Activated naive CD4-positive, alpha-beta T cell treated with anti-CD3 and anti-CD28 coated beads, Interleukin-2, amount 50 U/mL, for 24 hours (primary cell): ENCODE measurements around the gene BRPF3.
A peak's percentile ranks its signal among the peaks of the same experiment; 100 is the strongest.

Experiments
- H3K27ac Mint-ChIP-seq: one replicate; pipeline ENCODE4 v1.8.0; 2021; ENCODE audit warnings: mild to moderate bottlenecking, mixed read lengths
- H3K27me3 Mint-ChIP-seq: one replicate; pipeline ENCODE4 v1.8.0; 2021; ENCODE audit warnings: mixed read lengths
- H3K36me3 Mint-ChIP-seq: one replicate; pipeline ENCODE4 v1.8.0; 2021; ENCODE audit warnings: mixed read lengths
- H3K4me1 Mint-ChIP-seq: one replicate; pipeline ENCODE4 v1.8.0; 2021; ENCODE audit warnings: mixed read lengths
- H3K4me3 Mint-ChIP-seq: one replicate; pipeline ENCODE4 v1.8.0; 2021; ENCODE audit warnings: mild to moderate bottlenecking, mixed read lengths
- H3K9me3 Mint-ChIP-seq: one replicate; pipeline ENCODE4 v1.8.0; 2021; ENCODE audit warnings: mixed read lengths

The BRPF3 gene

GRCh38 chr6:36187446-36187845 lies 9.1 kb upstream of the BRPF3 start:
- H3K4me3 Mint-ChIP-seq, result no peak overlapping the region
- no peaks in the 10 kb centered on the region for H3K27me3 Mint-ChIP-seq
- H3K4me1 Mint-ChIP-seq, result no peaks in the 10 kb centered on the region
- no peaks in the 10 kb centered on the region for H3K9me3 Mint-ChIP-seq
- H3K27ac Mint-ChIP-seq, result no peak overlapping the region
- peaks cover 4% of the 10 kb centered on the region for H3K36me3 Mint-ChIP-seq

DNA sequence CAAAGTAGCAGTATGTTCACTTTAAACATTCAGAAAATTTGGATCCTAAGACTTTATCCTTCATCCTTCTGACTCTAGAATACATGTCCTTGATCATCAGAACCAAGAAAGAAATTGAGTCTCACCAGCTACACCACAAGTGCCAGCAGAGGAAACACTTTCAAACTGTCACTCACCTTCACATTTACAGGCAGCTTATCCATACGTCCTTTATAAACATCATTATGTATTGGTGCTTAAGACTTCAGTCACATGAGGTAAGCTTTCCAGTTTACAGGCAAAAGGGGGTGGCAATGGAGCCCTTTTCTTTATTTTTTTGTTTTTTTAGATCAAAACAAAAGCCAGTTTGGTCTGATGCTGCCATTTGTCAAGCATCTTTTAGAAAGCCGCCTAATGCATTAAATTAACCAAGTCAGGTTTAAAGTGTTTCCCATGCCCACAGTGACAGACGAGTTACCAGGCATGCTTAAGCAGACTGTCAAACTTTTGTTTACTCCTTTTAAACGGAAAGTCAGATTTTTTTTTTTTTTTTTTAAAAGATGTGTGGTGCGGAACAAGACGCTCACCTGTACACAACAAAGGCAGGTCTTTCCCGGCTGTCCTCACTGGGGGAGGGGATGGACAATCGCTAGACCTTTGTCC lies 952 bp upstream of the BRPF3 start:
- Mint-ChIP-seq H3K27me3 (no peaks in the 10 kb centered on the region), H3K4me1 (peaks cover 40% of the 10 kb centered on the region), H3K27ac (peak overlapping the region; percentile 76), H3K9me3 (no peaks in the 10 kb centered on the region), H3K36me3 (peaks cover 6% of the 10 kb centered on the region), H3K4me3 (peak overlapping the region; percentile 79)

- H3K4me1 Mint-ChIP-seq, result peaks cover 51% of the 10 kb centered on the region
These were observed 470 bp downstream of the BRPF3 start for GRCh38 chr6:36196880-36197548.

GRCh38 chr6:36197739-36198221 lies 1.2 kb downstream of the BRPF3 start:
- Mint-ChIP-seq H3K36me3 (peaks cover 17% of the 10 kb centered on the region), H3K9me3 (no peaks in the 10 kb centered on the region), H3K27me3 (no peaks in the 10 kb centered on the region), H3K4me1 (peaks cover 59% of the 10 kb centered on the region), H3K27ac (peak overlapping the region; percentile 23), H3K4me3 (peak overlapping the region; percentile 91)

More at GRCh38 chr6:36196880-36197548, 470 bp downstream of the BRPF3 start:
- Mint-ChIP-seq H3K4me3 (peak overlapping the region; percentile 91), H3K9me3 (no peaks in the 10 kb centered on the region), H3K27me3 (no peaks in the 10 kb centered on the region), H3K36me3 (peaks cover 10% of the 10 kb centered on the region), H3K27ac (peak overlapping the region; percentile 83)

- Mint-ChIP-seq H3K4me1 (peaks cover 71% of the 10 kb centered on the region), H3K4me3 (no peak overlapping the region), H3K9me3 (no peaks in the 10 kb centered on the region), H3K36me3 (peaks cover 20% of the 10 kb centered on the region), H3K27me3 (no peaks in the 10 kb centered on the region), H3K27ac (no peak overlapping the region)
These were observed 2.4 kb downstream of the BRPF3 start for GRCh38 chr6:36198986-36199385.

DNA sequence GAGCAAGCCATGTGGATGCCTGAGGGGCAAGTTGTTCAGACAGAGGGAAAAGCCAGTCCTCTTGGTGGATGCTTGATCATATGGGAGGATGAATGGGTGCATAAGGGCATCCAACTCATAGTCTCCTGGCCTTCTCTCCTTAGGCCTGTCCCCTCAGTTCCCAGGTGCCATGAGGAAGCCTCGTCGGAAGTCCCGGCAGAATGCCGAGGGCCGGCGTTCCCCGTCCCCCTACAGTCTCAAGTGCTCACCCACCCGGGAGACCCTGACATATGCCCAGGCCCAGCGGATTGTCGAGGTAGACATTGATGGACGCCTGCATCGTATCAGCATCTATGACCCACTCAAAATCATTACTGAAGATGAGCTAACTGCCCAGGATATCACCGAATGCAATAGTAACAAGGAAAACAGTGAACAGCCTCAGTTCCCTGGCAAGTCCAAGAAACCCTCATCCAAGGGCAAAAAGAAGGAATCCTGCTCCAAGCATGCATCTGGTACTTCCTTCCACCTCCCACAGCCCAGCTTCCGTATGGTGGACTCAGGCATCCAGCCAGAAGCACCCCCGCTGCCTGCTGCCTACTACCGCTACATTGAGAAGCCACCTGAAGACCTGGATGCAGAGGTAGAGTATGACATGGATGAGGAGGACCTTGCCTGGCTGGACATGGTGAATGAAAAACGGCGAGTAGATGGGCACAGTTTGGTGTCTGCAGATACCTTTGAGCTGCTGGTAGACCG lies 3.8 kb downstream of the BRPF3 start:
- Mint-ChIP-seq H3K4me3 (no peak overlapping the region), H3K9me3 (no peaks in the 10 kb centered on the region), H3K27me3 (no peaks in the 10 kb centered on the region), H3K36me3 (peaks cover 22% of the 10 kb centered on the region), H3K27ac (no peak overlapping the region), H3K4me1 (peaks cover 79% of the 10 kb centered on the region)

DNA sequence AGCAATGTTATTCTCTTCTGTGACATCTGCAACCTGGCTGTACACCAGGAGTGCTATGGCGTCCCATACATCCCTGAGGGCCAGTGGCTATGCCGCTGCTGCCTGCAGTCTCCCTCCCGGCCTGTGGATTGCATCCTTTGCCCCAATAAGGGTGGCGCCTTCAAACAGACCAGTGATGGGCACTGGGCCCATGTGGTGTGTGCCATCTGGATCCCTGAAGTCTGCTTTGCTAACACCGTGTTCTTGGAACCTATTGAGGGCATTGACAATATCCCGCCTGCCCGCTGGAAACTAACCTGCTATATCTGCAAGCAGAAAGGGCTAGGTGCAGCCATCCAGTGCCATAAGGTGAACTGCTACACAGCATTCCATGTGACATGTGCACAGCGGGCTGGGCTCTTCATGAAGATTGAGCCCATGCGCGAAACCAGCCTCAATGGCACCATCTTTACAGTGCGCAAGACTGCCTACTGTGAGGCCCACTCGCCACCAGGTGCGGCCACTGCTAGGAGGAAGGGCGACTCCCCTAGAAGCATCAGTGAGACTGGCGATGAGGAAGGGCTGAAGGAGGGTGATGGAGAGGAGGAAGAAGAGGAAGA lies 4.6 kb downstream of the BRPF3 start:
- Mint-ChIP-seq H3K36me3 (peaks cover 28% of the 10 kb centered on the region), H3K4me1 (peaks cover 82% of the 10 kb centered on the region), H3K27me3 (no peaks in the 10 kb centered on the region), H3K27ac (no peak overlapping the region), H3K4me3 (peak overlapping the region; percentile 73), H3K9me3 (no peaks in the 10 kb centered on the region)

GRCh38 chr6:36201612-36202011 lies 5.1 kb downstream of the BRPF3 start:
- Mint-ChIP-seq H3K27ac (no peak overlapping the region), H3K9me3 (no peaks in the 10 kb centered on the region), H3K4me3 (peak overlapping the region; percentile 73), H3K4me1 (peaks cover 87% of the 10 kb centered on the region), H3K36me3 (peaks cover 32% of the 10 kb centered on the region), H3K27me3 (no peaks in the 10 kb centered on the region)

- Mint-ChIP-seq H3K4me1 (peaks cover 90% of the 10 kb centered on the region), H3K4me3 (peak overlapping the region; percentile 73)
These were observed 5.6 kb downstream of the BRPF3 start for GRCh38 chr6:36202101-36202500.

DNA sequence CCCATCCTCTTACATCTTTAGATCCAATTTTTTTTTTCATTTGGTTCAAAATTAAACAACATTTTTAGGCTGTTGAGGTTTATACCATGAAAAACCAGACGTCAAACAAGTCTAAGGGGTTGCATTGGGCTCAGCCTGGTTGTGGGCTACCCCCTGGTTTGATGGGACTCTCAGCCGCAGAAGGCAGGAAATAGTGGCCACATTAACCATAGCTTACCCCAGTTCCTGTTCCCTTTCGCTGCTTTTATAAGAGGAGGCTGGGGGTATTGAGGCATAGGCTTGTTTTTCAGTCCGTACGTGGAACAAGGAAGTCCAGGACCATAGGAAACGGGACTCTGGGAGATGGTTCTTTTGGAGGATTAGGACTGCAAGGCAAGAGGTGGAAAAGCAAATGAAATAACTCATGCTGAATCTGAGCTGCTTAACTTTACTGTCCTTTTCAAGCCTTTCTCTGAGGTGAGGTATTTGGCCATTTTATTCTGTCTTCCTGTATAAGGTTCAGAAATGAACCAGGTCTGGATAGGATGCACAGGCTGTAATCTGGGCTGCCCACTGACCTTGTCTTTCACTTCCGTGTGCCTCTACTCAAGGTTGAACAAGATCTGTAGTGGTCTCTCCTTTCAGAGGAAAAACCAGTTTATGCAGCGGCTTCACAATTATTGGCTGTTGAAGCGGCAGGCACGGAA lies 7.7 kb downstream of the BRPF3 start:
- H3K27ac Mint-ChIP-seq, result no peak overlapping the region
- H3K36me3 Mint-ChIP-seq, result peaks cover 37% of the 10 kb centered on the region

More at GRCh38 chr6:36202101-36202500, 5.6 kb downstream of the BRPF3 start:
- Mint-ChIP-seq H3K9me3 (no peaks in the 10 kb centered on the region), H3K27ac (no peak overlapping the region), H3K36me3 (peaks cover 33% of the 10 kb centered on the region), H3K27me3 (no peaks in the 10 kb centered on the region)

GRCh38 chr6:36207155-36207554 lies 10.6 kb downstream of the BRPF3 start:
- Mint-ChIP-seq H3K9me3 (no peaks in the 10 kb centered on the region), H3K4me1 (peaks cover 46% of the 10 kb centered on the region), H3K27ac (no peak overlapping the region), H3K36me3 (peaks cover 34% of the 10 kb centered on the region), H3K4me3 (no peak overlapping the region), H3K27me3 (no peaks in the 10 kb centered on the region)

More for the DNA sequence above, 7.7 kb downstream of the BRPF3 start:
- Mint-ChIP-seq H3K4me1 (peaks cover 73% of the 10 kb centered on the region), H3K9me3 (no peaks in the 10 kb centered on the region), H3K27me3 (no peaks in the 10 kb centered on the region), H3K4me3 (peak overlapping the region; percentile 56)

DNA sequence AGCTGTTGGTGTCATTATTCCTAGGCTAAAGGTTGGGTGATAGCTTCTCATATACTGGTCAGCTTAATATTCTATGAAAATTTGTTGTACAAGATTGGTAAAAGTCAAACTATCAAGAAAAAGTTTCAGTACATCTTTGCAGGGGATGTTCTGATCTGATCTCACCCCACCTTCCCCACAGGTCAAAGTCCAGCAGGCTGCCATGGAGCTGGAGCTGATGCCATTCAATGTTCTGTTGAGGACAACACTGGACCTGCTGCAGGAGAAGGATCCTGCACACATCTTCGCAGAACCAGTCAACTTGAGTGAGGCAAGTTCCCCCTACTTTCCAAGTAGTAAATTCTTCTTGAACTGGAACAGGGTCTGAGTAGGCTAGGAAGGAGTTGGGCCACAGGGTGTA lies 13.1 kb downstream of the BRPF3 start:
- no peaks in the 10 kb centered on the region for H3K9me3 Mint-ChIP-seq
- H3K4me1 Mint-ChIP-seq, result peaks cover 22% of the 10 kb centered on the region
- H3K4me3 Mint-ChIP-seq, result no peak overlapping the region
- H3K36me3 Mint-ChIP-seq, result peaks cover 30% of the 10 kb centered on the region
- no peak overlapping the region for H3K27ac Mint-ChIP-seq
- H3K27me3 Mint-ChIP-seq, result no peaks in the 10 kb centered on the region

DNA sequence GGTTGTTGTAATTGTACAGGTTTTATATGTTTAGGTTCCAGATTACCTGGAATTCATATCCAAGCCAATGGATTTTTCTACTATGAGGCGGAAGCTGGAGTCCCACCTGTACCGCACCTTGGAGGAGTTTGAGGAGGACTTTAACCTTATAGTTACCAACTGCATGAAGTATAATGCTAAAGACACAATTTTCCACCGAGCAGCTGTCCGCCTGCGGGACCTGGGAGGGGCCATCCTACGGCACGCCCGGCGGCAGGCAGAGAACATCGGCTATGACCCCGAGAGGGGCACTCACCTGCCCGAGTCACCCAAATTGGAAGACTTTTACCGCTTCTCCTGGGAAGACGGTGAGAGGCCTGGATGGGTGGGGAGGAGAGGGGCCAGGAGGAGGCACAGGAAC lies 13.6 kb downstream of the BRPF3 start:
- H3K36me3 Mint-ChIP-seq, result peaks cover 31% of the 10 kb centered on the region
- H3K4me3 Mint-ChIP-seq, result no peak overlapping the region
- no peaks in the 10 kb centered on the region for H3K27me3 Mint-ChIP-seq
- H3K27ac Mint-ChIP-seq, result no peak overlapping the region
- H3K4me1 Mint-ChIP-seq, result peaks cover 17% of the 10 kb centered on the region
- no peaks in the 10 kb centered on the region for H3K9me3 Mint-ChIP-seq

DNA sequence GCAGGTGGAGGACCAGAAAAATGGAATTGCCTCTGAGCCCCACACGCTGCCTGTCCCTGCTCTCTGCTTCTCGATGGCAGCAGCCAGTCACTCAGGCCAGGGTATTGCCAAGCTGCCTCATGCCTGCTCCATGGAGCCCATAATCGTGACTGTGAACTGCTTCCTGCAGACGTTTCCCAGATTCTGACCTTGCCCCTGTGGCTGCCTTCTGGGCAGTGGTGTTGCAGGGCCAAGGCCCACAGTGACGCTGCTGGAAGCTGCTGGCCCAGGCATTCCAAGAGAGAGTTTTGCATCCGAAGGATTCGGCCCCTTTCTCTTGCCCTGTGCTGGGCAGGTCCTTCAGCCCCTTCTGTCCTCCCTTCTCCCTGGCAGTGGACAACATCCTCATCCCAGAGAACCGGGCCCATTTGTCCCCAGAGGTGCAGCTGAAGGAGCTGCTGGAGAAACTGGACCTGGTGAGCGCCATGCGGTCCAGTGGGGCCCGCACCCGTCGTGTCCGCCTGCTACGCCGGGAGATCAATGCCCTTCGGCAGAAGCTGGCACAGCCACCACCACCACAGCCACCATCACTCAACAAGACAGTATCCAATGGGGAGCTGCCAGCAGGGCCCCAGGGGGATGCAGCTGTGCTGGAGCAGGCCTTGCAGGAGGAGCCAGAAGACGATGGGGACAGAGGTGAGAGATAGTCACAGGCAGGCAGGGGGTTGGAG lies 14.5 kb downstream of the BRPF3 start:
- Mint-ChIP-seq H3K27me3 (no peaks in the 10 kb centered on the region), H3K9me3 (no peaks in the 10 kb centered on the region), H3K4me1 (peaks cover 9% of the 10 kb centered on the region), H3K4me3 (no peak overlapping the region), H3K36me3 (peaks cover 28% of the 10 kb centered on the region), H3K27ac (no peak overlapping the region)

GRCh38 chr6:36216559-36216958 lies 20.0 kb downstream of the BRPF3 start:
- H3K4me3 Mint-ChIP-seq, result no peak overlapping the region
- no peaks in the 10 kb centered on the region for H3K9me3 Mint-ChIP-seq
- H3K36me3 Mint-ChIP-seq, result peaks cover 18% of the 10 kb centered on the region
- no peaks in the 10 kb centered on the region for H3K27me3 Mint-ChIP-seq
- no peak overlapping the region for H3K27ac Mint-ChIP-seq
- H3K4me1 Mint-ChIP-seq, result no peaks in the 10 kb centered on the region
